ENCODE results near the gene TOX2. TPM values are rescaled to one million over a fixed set of nuclear protein-coding genes. Genes with fewer than 3 reads are reported as not detected.

The TOX2 gene
- total and polyA plus RNA-seq, 2 of the 8 experiments (the other 6 are each of a cell fraction or from before 2014, with no cell fraction given) = 1.8 to 3.4 TPM

DNA sequence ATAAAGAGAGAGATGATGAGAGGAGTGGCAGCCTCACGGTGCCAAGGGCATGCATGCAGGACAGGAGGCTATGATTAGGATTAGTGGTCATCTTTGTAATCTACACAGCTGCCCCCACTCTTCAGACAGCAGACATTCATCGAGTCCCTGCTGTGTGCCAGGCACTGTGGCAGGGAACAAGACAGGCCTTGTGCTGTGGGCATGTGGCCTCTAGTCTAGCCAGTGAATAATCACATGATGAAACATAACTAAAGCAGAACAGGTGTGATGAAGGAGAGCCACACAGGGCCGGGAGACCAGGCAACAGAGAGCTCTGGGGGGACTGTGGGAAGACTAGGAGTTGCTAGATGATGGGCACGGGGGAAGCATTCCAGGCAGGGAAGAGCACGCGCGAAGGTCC is 22.2 kb downstream of the TOX2 start:
- Histone ChIP-seq H3K18ac (ENCODE audit: extremely low read depth, low read length) (no peak overlapping the region), H3K14ac (ENCODE audit: insufficient read length) (no peak overlapping the region), H3K9me3 (ENCODE audit: insufficient read depth in 2 of 2, low read depth in 1 of 2, low read length in 1 of 2) (no peaks in the 10 kb centered on the region), H2AFZ (ENCODE audit: low read length) (no peak overlapping the region), H3K23me2 (ENCODE audit: low read depth, low read length) (peaks cover 1% of the 10 kb centered on the region; the same call in 1 of the 2 replicates), H3K4me3 (ENCODE audit: extremely low read depth in 1 of 4, insufficient read depth in 2 of 4, low read depth in 3 of 4, low read length in 4 of 4) (no peak overlapping the region), H3K4me2 (ENCODE audit: insufficient read depth in 1 of 2, low read depth in 2 of 2, low read length in 2 of 2) (no peak overlapping the region), H4K91ac (replicated peaks; ENCODE audit: insufficient read length, low read length) (no peak overlapping the region), H3K4me1 (replicated peaks in 1 of 4; ENCODE audit: control insufficient read depth in 3 of 4, insufficient read depth in 4 of 4, low read length in 3 of 4) (no peaks in the 10 kb centered on the region; a peak in 1 of 7 replicates), H3K27me3 (replicated peaks in 1 of 4; ENCODE audit: control insufficient read depth in 3 of 4, extremely low read depth in 1 of 4, insufficient read depth in 3 of 4, low read length in 3 of 4) (no peaks in the 10 kb centered on the region; a peak in 1 of 7 replicates), H2BK20ac (ENCODE audit: low read length) (no peak overlapping the region), H2BK5ac (ENCODE audit: low read depth, low read length) (no peak overlapping the region; the same call in 1 of the 2 replicates), H3K79me1 (ENCODE audit: low read depth, low read length) (no peaks in the 10 kb centered on the region), H4K20me1 (replicated peaks in 1 of 2; ENCODE audit: control insufficient read depth in 1 of 2, insufficient read depth in 2 of 2, low read length in 2 of 2) (no peaks in the 10 kb centered on the region), H4K5ac (ENCODE audit: insufficient read length, low read depth, low read length) (no peak overlapping the region), H2BK12ac (ENCODE audit: low read depth, low read length) (peak overlapping the region; percentile 17; the same call in 1 of the 2 replicates), H4K8ac (ENCODE audit: extremely low read depth, insufficient read depth, low read length) (peak overlapping the region; percentile 28; the same call in 1 of the 2 replicates), H2BK15ac (ENCODE audit: low read length) (no peak overlapping the region), H2AK5ac (ENCODE audit: low read depth, low read length) (no peak overlapping the region), H3K36me3 (ENCODE audit: control insufficient read depth in 2 of 4, insufficient read depth in 4 of 4, low read length in 3 of 4) (no peaks in the 10 kb centered on the region), H3K9ac (replicated peaks in 1 of 4; ENCODE audit: extremely low read depth in 1 of 4, low read depth in 3 of 4, low read length in 3 of 4) (no peak overlapping the region), H3K4ac (replicated peaks; ENCODE audit: insufficient read length, low read depth, low read length) (no peak overlapping the region), H2BK120ac (replicated peaks; ENCODE audit: low read depth, low read length) (no peak overlapping the region), H3K79me2 (ENCODE audit: control insufficient read depth in 1 of 2, insufficient read depth in 2 of 2, low read length in 2 of 2) (no peaks in the 10 kb centered on the region), H3K56ac (replicated peaks; ENCODE audit: insufficient read length, low read depth, low read length) (no peak overlapping the region), H3K23ac (ENCODE audit: insufficient read length) (no peak overlapping the region), H3K27ac (ENCODE audit: low read depth, low read length) (no peak overlapping the region)
- WGBS, 2 experiments (ENCODE audit: extremely low coverage in 1 of 2, insufficient coverage in 1 of 2, insufficient read length in 1 of 2, insufficient replicate concordance in 2 of 2, low coverage in 1 of 2, low lambda C conversion rate in 2 of 2, missing lambda C conversion rate in 1 of 2) = 93% methylated on average over 7 of the region's 7 CpGs; no CpG with 5 or more reads in 1 of the 2 experiments
- ChIA-PET CTCF (ENCODE audit: partially characterized antibody) (interaction anchor here (1.1 to 2.1 kb wide), 3 partner anchors 12 to 187 kb away, joined by 3 to 8 read pairs (median 4); no protein-coding TSS in a partner anchor), POLR2A (ENCODE audit: partially characterized antibody) (interaction anchor here (0.6 kb wide), 1 partner anchor 20 kb away, joined by 3 read pairs; no protein-coding TSS in a partner anchor)
- FAIRE-seq (no peak), DNase-seq (ENCODE audit: low read depth in 1 of 2, low spot score in 2 of 2) (no peak)
- TF ChIP-seq SIX5 (IDR thresholded peaks at IDR 0.05; ENCODE audit: low read depth, low read length) = no peak
- no peak for TF ChIP-seq RFX5 (IDR thresholded peaks at IDR 0.05; ENCODE audit: borderline replicate concordance, low read depth, low read length)
- TF ChIP-seq RNF2 (IDR thresholded peaks at IDR 0.05; ENCODE audit: borderline replicate concordance, low read depth, low read length, missing control alignments, poor library complexity, severe bottlenecking) = no peak
- TF ChIP-seq RAD21 (IDR thresholded peaks at IDR 0.05 in 1 of 2, conservative IDR thresholded peaks at IDR 0.05 in 1 of 2; ENCODE audit: low read depth in 2 of 2, low read length in 2 of 2) = no peak
- TF ChIP-seq JUN (IDR thresholded peaks at IDR 0.05; ENCODE audit: low read depth, low read length) = no peak
- TF ChIP-seq, protein P1, sequence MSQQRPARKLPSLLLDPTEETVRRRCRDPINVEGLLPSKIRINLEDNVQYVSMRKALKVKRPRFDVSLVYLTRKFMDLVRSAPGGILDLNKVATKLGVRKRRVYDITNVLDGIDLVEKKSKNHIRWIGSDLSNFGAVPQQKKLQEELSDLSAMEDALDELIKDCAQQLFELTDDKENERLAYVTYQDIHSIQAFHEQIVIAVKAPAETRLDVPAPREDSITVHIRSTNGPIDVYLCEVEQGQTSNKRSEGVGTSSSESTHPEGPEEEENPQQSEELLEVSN (IDR thresholded peaks at IDR 0.05) = no peak
- TF ChIP-seq SP1 (IDR thresholded peaks at IDR 0.05; ENCODE audit: low read depth, low read length) = no peak
- no peak for TF ChIP-seq CEBPB (IDR thresholded peaks at IDR 0.05; ENCODE audit: low read depth, low read length)
- TF ChIP-seq MAX (IDR thresholded peaks at IDR 0.05) = no peak
- TF ChIP-seq TBP (IDR thresholded peaks at IDR 0.05; ENCODE audit: low read depth, low read length) = no peak
- TF ChIP-seq EP300 (IDR thresholded peaks at IDR 0.05; ENCODE audit: borderline replicate concordance in 1 of 2, low read depth in 2 of 2, low read length in 2 of 2) = no peak
- no peak for TF ChIP-seq HDAC6 (IDR thresholded peaks at IDR 0.05; ENCODE audit: low read depth, low read length)

Measured in H1 (cell line).